Uterus (tissue), 2 donors: Measurements from ENCODE around the gene ARVCF.
"Not testable (repeated sequence)": the region's sequence is repeated elsewhere in the genome, so short reads cannot be mapped to it uniquely, and the experiment has no call there.

Experiments used
- POLR2A ChIP-seq, 2 donors: fragments of 450-650 bp; IDR thresholded peaks; one replicate each; pipeline ENCODE4 v1.6.1; 2016; ENCODE audit warnings: antibody characterized with exemption in 2 of 2, mild to moderate bottlenecking in 1 of 2, moderate library complexity in 1 of 2
- TF ChIP-seq, protein P1 (sequence below), 4 experiments: fragments of 200-600 bp in 2 of 4; fragments of 450-650 bp in 2 of 4; sonication (generic) in 2 of 4; IDR thresholded peaks; one replicate each; pipeline ENCODE4 v1.5.1; 2016 to 2019; ENCODE audit warnings: antibody characterized with exemption in 4 of 4, mild to moderate bottlenecking in 2 of 4, moderate library complexity in 1 of 4

DNA sequence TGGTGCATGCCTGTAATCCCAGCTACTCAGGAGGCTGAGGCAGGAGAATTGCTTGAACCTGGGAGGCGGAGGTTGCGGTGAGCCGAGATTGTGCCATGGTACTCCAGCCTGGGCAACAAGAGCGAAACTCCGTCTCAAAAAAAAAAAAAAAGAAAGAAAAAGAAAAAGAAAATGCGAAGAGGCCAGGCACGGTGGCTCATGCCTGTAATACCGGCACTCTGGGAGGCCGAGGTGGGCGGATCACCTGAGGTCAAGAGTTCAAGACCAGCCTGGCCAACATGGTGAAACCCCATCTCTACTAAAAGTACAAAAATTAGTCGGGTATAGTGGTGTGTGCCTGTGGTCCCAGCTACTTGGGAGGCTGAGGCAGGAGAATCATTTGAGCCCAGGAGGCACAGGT is 90.6 kb downstream of the ARVCF start:
- TF ChIP-seq, protein P1, sequence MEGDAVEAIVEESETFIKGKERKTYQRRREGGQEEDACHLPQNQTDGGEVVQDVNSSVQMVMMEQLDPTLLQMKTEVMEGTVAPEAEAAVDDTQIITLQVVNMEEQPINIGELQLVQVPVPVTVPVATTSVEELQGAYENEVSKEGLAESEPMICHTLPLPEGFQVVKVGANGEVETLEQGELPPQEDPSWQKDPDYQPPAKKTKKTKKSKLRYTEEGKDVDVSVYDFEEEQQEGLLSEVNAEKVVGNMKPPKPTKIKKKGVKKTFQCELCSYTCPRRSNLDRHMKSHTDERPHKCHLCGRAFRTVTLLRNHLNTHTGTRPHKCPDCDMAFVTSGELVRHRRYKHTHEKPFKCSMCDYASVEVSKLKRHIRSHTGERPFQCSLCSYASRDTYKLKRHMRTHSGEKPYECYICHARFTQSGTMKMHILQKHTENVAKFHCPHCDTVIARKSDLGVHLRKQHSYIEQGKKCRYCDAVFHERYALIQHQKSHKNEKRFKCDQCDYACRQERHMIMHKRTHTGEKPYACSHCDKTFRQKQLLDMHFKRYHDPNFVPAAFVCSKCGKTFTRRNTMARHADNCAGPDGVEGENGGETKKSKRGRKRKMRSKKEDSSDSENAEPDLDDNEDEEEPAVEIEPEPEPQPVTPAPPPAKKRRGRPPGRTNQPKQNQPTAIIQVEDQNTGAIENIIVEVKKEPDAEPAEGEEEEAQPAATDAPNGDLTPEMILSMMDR (IDR thresholded peaks at IDR 0.05), result not testable (repeated sequence)
- not testable (repeated sequence) for TF ChIP-seq POLR2A (IDR thresholded peaks at IDR 0.05)
